K562 (cell line): Measurements from ENCODE around the gene RAMAC. TPM values are rescaled to one million over a fixed set of nuclear protein-coding genes. Genes with fewer than 3 reads are reported as not detected.

ENCODE experiments used
- ATAC-seq: fragments of 200-7000 bp; cut with Tn5 transposase; 3 replicates; pipeline ENCODE4 v1.9.1; 2020; ENCODE audit warnings: moderate library complexity
- BruUV-seq: library from RNA; stranded (reverse); fragments of 400-500 nt; replicated peaks from 2 replicates; lab custom pipeline; 2021; lab: Mats Ljungman, UMichigan
- CTCF ChIA-PET: fragments of 300-600 bp; formaldehyde crosslinking; extraction: SDS; loops from one replicate; lab custom pipeline; 2021; ENCODE audit warnings: low intra/inter-chr PET ratio; lab: Yijun Ruan, JAX
- POLR2A ChIA-PET: fragments of 300-600, 350-650 bp; sonication (Branson Sonifier 250); formaldehyde crosslinking; extraction: SDS; loops from one replicate; lab custom pipeline; 2021; ENCODE audit warnings: antibody characterized with exemption, inconsistent platforms; lab: Yijun Ruan, JAX
- DNase-seq, 4 experiments: peaks; one replicate each; pipeline versions ENCODE4 v3.0.0 to v3.0.0-alpha.2; 2011 to 2018; ENCODE audit warnings: low spot score in 3 of 4, mixed read lengths in 3 of 4; ENCODE audit errors: extremely low read depth in 1 of 4
- FAIRE-seq: peaks from 2 replicates; lab custom pipeline; 2011; peaks lifted over from hg19 to GRCh38; lab: Jason Lieb, UNC
- H2AFZ ChIP-seq: 2 replicates; pipeline ENCODE4 v1.6.0; 2011; ENCODE audit warnings: low read depth, low read length, control low read depth, inconsistent platforms
- H3K27ac ChIP-seq: fragments of 200-600 bp; 3 replicates; pipeline ENCODE4 v1.8.0; 2011; ENCODE audit warnings: low read depth, mild to moderate bottlenecking, control low read depth, inconsistent platforms, low read length, moderate library complexity, mixed read lengths; ENCODE audit errors: extremely low read depth
- H3K27me3 ChIP-seq, 2 experiments: fragments of 300-600 bp in 1 of 2; 2 replicates in 1 of 2; 3 replicates in 1 of 2; pipeline versions ENCODE4 v1.6.0 to v1.8.0; 2011; ENCODE audit warnings: inconsistent platforms in 2 of 2, low read length in 2 of 2, mild to moderate bottlenecking in 1 of 2, mixed read lengths in 1 of 2, moderate library complexity in 1 of 2; ENCODE audit not compliant: control insufficient read depth in 2 of 2, insufficient read depth in 2 of 2
- H3K36me3 ChIP-seq: fragments of 300-600 bp; 3 replicates; pipeline ENCODE4 v1.8.0; 2011; ENCODE audit warnings: mild to moderate bottlenecking, low read length, inconsistent platforms; ENCODE audit not compliant: control insufficient read depth, insufficient read depth
- H3K4me1 ChIP-seq, 2 experiments: fragments of 200-600 bp in 1 of 2; replicated peaks in 1 of 2; 2 replicates in 1 of 2; 3 replicates in 1 of 2; pipeline versions ENCODE4 v1.5.1 to v1.8.0; 2011; ENCODE audit warnings: inconsistent platforms in 2 of 2, low read length in 2 of 2, mild to moderate bottlenecking in 1 of 2, mixed read lengths in 1 of 2, moderate library complexity in 1 of 2; ENCODE audit not compliant: control insufficient read depth in 2 of 2, insufficient read depth in 2 of 2
- H3K4me2 ChIP-seq: 2 replicates; pipeline ENCODE4 v1.6.1; 2011; ENCODE audit warnings: low read length, control low read depth, inconsistent platforms, mixed read lengths; ENCODE audit not compliant: insufficient read depth
- H3K4me3 ChIP-seq: fragments of 200-600 bp; sonication (generic), shearing (Covaris generic); 2 replicates; pipeline ENCODE4 v1.5.1; 2016; ENCODE audit warnings: control low read depth, inconsistent platforms
- H3K79me2 ChIP-seq: fragments of 200-600 bp; 3 replicates; pipeline ENCODE4 v1.8.0; 2011; ENCODE audit warnings: low read length, inconsistent platforms; ENCODE audit not compliant: control insufficient read depth, insufficient read depth
- H3K9ac ChIP-seq, 2 experiments: 2 replicates each; pipeline versions ENCODE4 v1.6.0 to v1.6.1; 2011; ENCODE audit warnings: low read depth in 2 of 2, low read length in 2 of 2, control low read depth in 1 of 2, inconsistent platforms in 1 of 2, mild to moderate bottlenecking in 1 of 2, mixed read lengths in 1 of 2; ENCODE audit not compliant: insufficient read depth in 1 of 2
- H3K9me1 ChIP-seq: one replicate; pipeline ENCODE4 v1.6.0; 2011; ENCODE audit warnings: inconsistent platforms, mild to moderate bottlenecking, low read length, moderate library complexity; ENCODE audit not compliant: control insufficient read depth, insufficient read depth
- H3K9me3 ChIP-seq: replicated peaks from 2 replicates; pipeline ENCODE4 v1.5.1; 2011; ENCODE audit warnings: low read depth, low read length, inconsistent platforms; ENCODE audit not compliant: control insufficient read depth, insufficient read depth
- H4K20me1 ChIP-seq: replicated peaks from 2 replicates; pipeline ENCODE4 v1.6.1; 2011; ENCODE audit warnings: low read length, inconsistent platforms, mixed read lengths; ENCODE audit not compliant: control insufficient read depth, insufficient read depth
- ARID2 ChIP-seq: fragments of 450-650 bp; IDR thresholded peaks from 2 replicates; pipeline ENCODE4 v1.6.1; 2017; ENCODE audit warnings: antibody characterized with exemption, mild to moderate bottlenecking
- CUX1 ChIP-seq: fragments of 200-800 bp; sonication (Bioruptor generic); IDR thresholded peaks from 2 replicates; pipeline ENCODE4 v1.6.1; 2016; ENCODE audit warnings: missing genetic modification characterization, missing compliant biosample characterization
- E2F3 ChIP-seq: fragments of 250-450 bp; sonication (Bioruptor Pico); IDR thresholded peaks from 2 replicates; pipeline ENCODE4 v1.4.0; 2020; ENCODE audit warnings: mild to moderate bottlenecking
- KDM1A ChIP-seq, 2 experiments: fragments of 450-650 bp; IDR thresholded peaks; 2 replicates each; pipeline ENCODE4 v1.6.1; 2016; ENCODE audit warnings: mild to moderate bottlenecking in 2 of 2
- PBX2 ChIP-seq, 2 experiments: IDR thresholded peaks in 1 of 2; conservative IDR thresholded peaks in 1 of 2; 2 replicates each; pipeline ENCODE4 v1.6.1; 2016; ENCODE audit warnings: low read depth in 2 of 2, mild to moderate bottlenecking in 1 of 2, missing compliant biosample characterization in 1 of 2, missing genetic modification characterization in 1 of 2, moderate library complexity in 1 of 2
- SNAPC5 ChIP-seq: fragments of 250-450 bp; sonication (Bioruptor Pico); IDR thresholded peaks from 2 replicates; pipeline ENCODE4 v1.8.0; 2021; ENCODE audit warnings: moderate library complexity, mild to moderate bottlenecking, inconsistent platforms
- THRB ChIP-seq: fragments of 450-650 bp; formaldehyde crosslinking; conservative IDR thresholded peaks from 2 replicates; pipeline ENCODE4 v1.4.0; 2022; ENCODE audit warnings: mild to moderate bottlenecking, missing genetic modification characterization
- ZNF282 ChIP-seq: sonication (generic); formaldehyde crosslinking; IDR thresholded peaks from 2 replicates; pipeline ENCODE4 v1.8.1; 2023; ENCODE audit warnings: missing genetic modification reagents
- ZNF75A ChIP-seq: fragments of 450-650 bp; formaldehyde crosslinking; IDR thresholded peaks from 2 replicates; pipeline ENCODE4 v1.4.0; 2020; ENCODE audit warnings: mild to moderate bottlenecking
- ZNF766 ChIP-seq: fragments of 200-800 bp; sonication (Bioruptor generic); conservative IDR thresholded peaks from 2 replicates; pipeline ENCODE4 v1.6.1; 2016; ENCODE audit warnings: missing genetic modification characterization, missing compliant biosample characterization
- WGBS: fragments of 100-300 bp; shearing (Covaris generic); methylation state at CpG from one replicate; pipeline ENCODE4 v1.1.6; 2016; ENCODE audit warnings: low coverage, mixed read lengths; ENCODE audit not compliant: insufficient coverage; ENCODE audit errors: missing lambda C conversion rate; 5-methylcytosine and 5-hydroxymethylcytosine counted together
- in situ Hi-C: fragments of 300-500 bp; cut with MboI; formaldehyde crosslinking; loops from 4 replicates; pipeline ENCODE4 v1.15.0; 2018; ENCODE audit warnings: inconsistent platforms, mixed read lengths
- intact Hi-C: fragments of 100-400 bp; cut with micrococcal nuclease; formaldehyde crosslinking; loops from 2 replicates; pipeline ENCODE4 v1.14.2; 2022
- polyA plus RNA-seq, 8 experiments: library from polyadenylated mRNA; depleted of rRNA in 4 of 8; stranded (reverse) in 5 of 8; unstranded in 3 of 8; fragments of >200 nt; fragmentation: Nextera tagmentation in 2 of 8; fragmentation: Illumina TruSeq in 1 of 8; extraction: Ambion mirVana in 2 of 8; extraction: Trizol in 1 of 8; gene quantifications; 2 replicates each; pipeline versions ENCODE4 v1.2.1 to v1.2.3, GENCODE V29; 2011 to 2014; ENCODE audit warnings: inconsistent platforms in 1 of 8, missing spikeins in 1 of 8
- total RNA-seq, 7 experiments: library from RNA; depleted of rRNA in 6 of 7; stranded (reverse); fragments of >200 nt in 6 of 7; fragmentation: Illumina TruSeq in 2 of 7; extraction: Trizol in 2 of 7; gene quantifications; 2 replicates each; pipeline versions ENCODE4 v1.2.1 to v1.2.3, GENCODE V29; 2011 to 2021; ENCODE audit warnings: low replicate concordance in 1 of 7

RAMAC gene
- total and polyA plus RNA-seq, 9 of the 15 experiments (the other 6 are each of a cell fraction or from before 2014, with no cell fraction given): 26.9 to 108 (median 38.4) TPM

GRCh38 chr15:82970078-82970686 lies 15.8 kb upstream of the RAMAC start:
- in situ Hi-C loops: no loop called here
- no peak for FAIRE-seq
- Histone ChIP-seq H3K27me3 (peaks cover 4 to 12% of the 10 kb centered on the region in 2 experiments; a peak in 4 of 5 replicates), H2AFZ (no peak overlapping the region), H3K27ac (no peak overlapping the region), H4K20me1 (no peaks in the 10 kb centered on the region), H3K4me3 (no peak overlapping the region), H3K9ac (no peak overlapping the region), H3K4me1 (no peaks in the 10 kb centered on the region), H3K9me1 (no peaks in the 10 kb centered on the region), H3K4me2 (no peak overlapping the region), H3K79me2 (no peaks in the 10 kb centered on the region), H3K36me3 (no peaks in the 10 kb centered on the region), H3K9me3 (no peaks in the 10 kb centered on the region)
- intact Hi-C loops: no loop called here
- DNase-seq: no peak
- ChIA-PET CTCF (no interaction called here), POLR2A (interaction anchor here (1.2 to 1.6 kb wide), 2 partner anchors 9 to 13 kb away, joined by 5 read pairs; no protein-coding TSS in a partner anchor)
- BruUV-seq: no TSS peak
- 0% methylated on average over 3 of the region's 3 CpGs for WGBS
- no peak for ATAC-seq
- no peak for TF ChIP-seq KDM1A (IDR thresholded peaks at IDR 0.05)
- no peak for TF ChIP-seq THRB
- peak; percentile 98 for TF ChIP-seq ZNF766 (CRISPR knock-in tag)
- TF ChIP-seq ZNF282 (CRISPR knock-in tag): no peak
- TF ChIP-seq PBX2 (CRISPR knock-in tag; IDR thresholded peaks at IDR 0.05; ENCODE audit: low read depth): no peak
- TF ChIP-seq PBX2 (tag; conservative IDR thresholded peaks at IDR 0.05; ENCODE audit: low read depth): 0 out of 2 replicates have a peak, but pooled peaks have one; percentile 12
- no peak for TF ChIP-seq ARID2
- TF ChIP-seq CUX1 (CRISPR knock-in tag): no peak
- no peak for TF ChIP-seq E2F3 (CRISPR knock-in tag)
- no peak for TF ChIP-seq ZNF75A (CRISPR knock-in tag)
- TF ChIP-seq SNAPC5 (CRISPR knock-in tag): no peak
